SK-N-MC (cell line): Measurements from ENCODE around the gene PI4K2A.
"Not testable (repeated sequence)": the region's sequence is repeated elsewhere in the genome, so short reads cannot be mapped to it uniquely, and the experiment has no call there.

Experiments
- DNase-seq: peaks from one replicate; pipeline ENCODE4 v3.0.0-alpha.2; 2011; ENCODE audit warnings: low read depth, low spot score
- H3K27ac ChIP-seq: fragments of 200-600 bp; sonication (generic); 2 replicates; pipeline ENCODE4 v1.5.1; 2016; ENCODE audit warnings: mixed run types
- H3K36me3 ChIP-seq: fragments of 200-600 bp; sonication (generic); 2 replicates; pipeline ENCODE4 v1.6.1; 2017; ENCODE audit warnings: antibody characterized with exemption, low read length, mixed read lengths; ENCODE audit not compliant: insufficient read depth
- H3K4me3 ChIP-seq: fragments of 200-600 bp; sonication (generic); 2 replicates; pipeline ENCODE4 v1.5.1; 2016
- H3K9ac ChIP-seq: fragments of 200-600 bp; sonication (generic); 2 replicates; pipeline ENCODE4 v1.8.0; 2017; ENCODE audit warnings: mixed run types, mixed read lengths; ENCODE audit not compliant: insufficient read length
- H3K9me3 ChIP-seq: fragments of 200-600 bp; sonication (generic); 2 replicates; pipeline ENCODE4 v1.6.1; 2017; ENCODE audit warnings: low read depth, mild to moderate bottlenecking, antibody characterized with exemption, low read length, moderate library complexity, mixed read lengths
- EZH2 ChIP-seq: fragments of 200-600 bp; sonication (generic); IDR thresholded peaks from one replicate; pipeline ENCODE4 v1.6.1; 2017; ENCODE audit warnings: antibody characterized with exemption
- FOXP2 ChIP-seq: optimal IDR thresholded peaks from 2 replicates; pipeline ENCODE3; 2011; ENCODE audit warnings: mild to moderate bottlenecking, moderate library complexity; ENCODE audit not compliant: insufficient read depth; ENCODE audit errors: extremely low read length, control extremely low read depth
- POLR2AphosphoS5 ChIP-seq: IDR thresholded peaks from 2 replicates; pipeline ENCODE4 v1.6.1; 2012; ENCODE audit warnings: mild to moderate bottlenecking, low read depth, low read length, borderline replicate concordance

Gene PI4K2A

GRCh38 chr10:97687785-97688781 is 47.6 kb downstream of the PI4K2A start:
- no peaks in the 10 kb centered on the region for H3K9me3 ChIP-seq
- H3K9ac ChIP-seq = peak overlapping the region; percentile 62
- no peaks in the 10 kb centered on the region for H3K36me3 ChIP-seq
- TF ChIP-seq POLR2AphosphoS5 = no peak
- no peak for TF ChIP-seq EZH2
- TF ChIP-seq FOXP2 = no peak
- DNase-seq = no peak
- H3K4me3 ChIP-seq = peak overlapping the region; percentile 80
- H3K27ac ChIP-seq = peak overlapping the region; percentile 57

GRCh38 chr10:97689559-97690020 is 49.1 kb downstream of the PI4K2A start:
- Histone ChIP-seq H3K9me3 (no peaks in the 10 kb centered on the region), H3K27ac (no peak overlapping the region), H3K9ac (no peak overlapping the region), H3K36me3 (no peaks in the 10 kb centered on the region), H3K4me3 (no peak overlapping the region)
- no peak for DNase-seq
- TF ChIP-seq EZH2 = no peak
- TF ChIP-seq POLR2AphosphoS5 = no peak
- TF ChIP-seq FOXP2 = no peak

- TF ChIP-seq POLR2AphosphoS5 = no peak
- TF ChIP-seq EZH2 = no peak
- no peak for TF ChIP-seq FOXP2
- Histone ChIP-seq H3K36me3 (no peaks in the 10 kb centered on the region), H3K9me3 (no peaks in the 10 kb centered on the region), H3K4me3 (no peak overlapping the region), H3K9ac (no peak overlapping the region), H3K27ac (no peak overlapping the region)
- DNase-seq = no peak
Observed at GRCh38 chr10:97690133-97690532, 49.7 kb downstream of the PI4K2A start.

GRCh38 chr10:97698072-97698655 is 57.7 kb downstream of the PI4K2A start:
- not testable (repeated sequence) for H3K36me3 ChIP-seq, H3K27ac ChIP-seq, DNase-seq, H3K4me3 ChIP-seq, H3K9ac ChIP-seq, H3K9me3 ChIP-seq

GRCh38 chr10:97701438-97702069 is 61.1 kb downstream of the PI4K2A start:
- Histone ChIP-seq H3K27ac (no peak overlapping the region), H3K9me3 (no peaks in the 10 kb centered on the region), H3K36me3 (no peaks in the 10 kb centered on the region), H3K9ac (no peak overlapping the region), H3K4me3 (no peak overlapping the region)
- DNase-seq = no peak
- TF ChIP-seq POLR2AphosphoS5 (no peak), EZH2 (no peak), FOXP2 (no peak)

GRCh38 chr10:97703398-97704067 is 63.1 kb downstream of the PI4K2A start:
- Histone ChIP-seq H3K27ac (no peak overlapping the region), H3K9me3 (no peaks in the 10 kb centered on the region), H3K4me3 (no peak overlapping the region), H3K9ac (no peak overlapping the region), H3K36me3 (no peaks in the 10 kb centered on the region)
- DNase-seq = no peak
- no peak for TF ChIP-seq FOXP2
- TF ChIP-seq EZH2 = no peak
- TF ChIP-seq POLR2AphosphoS5 = no peak

GRCh38 chr10:97704341-97704740 is 63.9 kb downstream of the PI4K2A start:
- Histone ChIP-seq H3K9ac (no peak overlapping the region), H3K9me3 (no peaks in the 10 kb centered on the region), H3K4me3 (no peak overlapping the region), H3K27ac (no peak overlapping the region), H3K36me3 (no peaks in the 10 kb centered on the region)
- TF ChIP-seq EZH2 = no peak
- TF ChIP-seq FOXP2 = no peak
- no peak for TF ChIP-seq POLR2AphosphoS5
- no peak for DNase-seq
